Measurements from ENCODE around the gene QPCTL.

QPCTL gene

GRCh38 chr19:45663800-45664199 is 28.7 kb upstream of the QPCTL start:
- no peak for DNase-seq (ENCODE audit: low read depth)
- TF ChIP-seq, protein P1, sequence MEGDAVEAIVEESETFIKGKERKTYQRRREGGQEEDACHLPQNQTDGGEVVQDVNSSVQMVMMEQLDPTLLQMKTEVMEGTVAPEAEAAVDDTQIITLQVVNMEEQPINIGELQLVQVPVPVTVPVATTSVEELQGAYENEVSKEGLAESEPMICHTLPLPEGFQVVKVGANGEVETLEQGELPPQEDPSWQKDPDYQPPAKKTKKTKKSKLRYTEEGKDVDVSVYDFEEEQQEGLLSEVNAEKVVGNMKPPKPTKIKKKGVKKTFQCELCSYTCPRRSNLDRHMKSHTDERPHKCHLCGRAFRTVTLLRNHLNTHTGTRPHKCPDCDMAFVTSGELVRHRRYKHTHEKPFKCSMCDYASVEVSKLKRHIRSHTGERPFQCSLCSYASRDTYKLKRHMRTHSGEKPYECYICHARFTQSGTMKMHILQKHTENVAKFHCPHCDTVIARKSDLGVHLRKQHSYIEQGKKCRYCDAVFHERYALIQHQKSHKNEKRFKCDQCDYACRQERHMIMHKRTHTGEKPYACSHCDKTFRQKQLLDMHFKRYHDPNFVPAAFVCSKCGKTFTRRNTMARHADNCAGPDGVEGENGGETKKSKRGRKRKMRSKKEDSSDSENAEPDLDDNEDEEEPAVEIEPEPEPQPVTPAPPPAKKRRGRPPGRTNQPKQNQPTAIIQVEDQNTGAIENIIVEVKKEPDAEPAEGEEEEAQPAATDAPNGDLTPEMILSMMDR (IDR thresholded peaks at IDR 0.05; ENCODE audit: control insufficient read depth, extremely low read depth, insufficient read depth) = no peak

DNA sequence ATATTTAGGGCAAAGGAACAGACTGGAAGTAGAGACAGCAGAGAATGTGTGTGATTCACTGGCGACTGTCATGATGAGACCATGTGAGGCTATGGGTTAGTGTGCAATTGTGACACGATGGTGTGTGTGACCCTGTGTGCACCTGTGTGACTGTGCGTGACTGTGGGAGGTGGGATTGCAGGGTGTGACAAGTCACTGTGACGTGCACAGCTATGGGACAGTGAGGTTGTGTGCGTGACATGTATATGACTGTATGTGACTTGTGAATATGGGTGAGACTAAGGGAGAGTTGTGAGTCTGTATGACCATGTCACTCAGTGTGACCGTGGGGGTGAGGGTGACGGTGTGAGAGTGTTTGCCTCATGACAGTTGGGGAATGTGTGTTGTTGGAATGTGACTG is 27.9 kb upstream of the QPCTL start:
- no peak overlapping the region for H3K4me3 ChIP-seq (ENCODE audit: low read depth, low read length)
- DNase-seq (ENCODE audit: low read depth) = no peak
- TF ChIP-seq, protein P1 (IDR thresholded peaks at IDR 0.05; ENCODE audit: control insufficient read depth, extremely low read depth, insufficient read depth) = no peak

More at GRCh38 chr19:45663800-45664199, 28.7 kb upstream of the QPCTL start:
- no peak overlapping the region for H3K4me3 ChIP-seq (ENCODE audit: low read depth, low read length)

DNA sequence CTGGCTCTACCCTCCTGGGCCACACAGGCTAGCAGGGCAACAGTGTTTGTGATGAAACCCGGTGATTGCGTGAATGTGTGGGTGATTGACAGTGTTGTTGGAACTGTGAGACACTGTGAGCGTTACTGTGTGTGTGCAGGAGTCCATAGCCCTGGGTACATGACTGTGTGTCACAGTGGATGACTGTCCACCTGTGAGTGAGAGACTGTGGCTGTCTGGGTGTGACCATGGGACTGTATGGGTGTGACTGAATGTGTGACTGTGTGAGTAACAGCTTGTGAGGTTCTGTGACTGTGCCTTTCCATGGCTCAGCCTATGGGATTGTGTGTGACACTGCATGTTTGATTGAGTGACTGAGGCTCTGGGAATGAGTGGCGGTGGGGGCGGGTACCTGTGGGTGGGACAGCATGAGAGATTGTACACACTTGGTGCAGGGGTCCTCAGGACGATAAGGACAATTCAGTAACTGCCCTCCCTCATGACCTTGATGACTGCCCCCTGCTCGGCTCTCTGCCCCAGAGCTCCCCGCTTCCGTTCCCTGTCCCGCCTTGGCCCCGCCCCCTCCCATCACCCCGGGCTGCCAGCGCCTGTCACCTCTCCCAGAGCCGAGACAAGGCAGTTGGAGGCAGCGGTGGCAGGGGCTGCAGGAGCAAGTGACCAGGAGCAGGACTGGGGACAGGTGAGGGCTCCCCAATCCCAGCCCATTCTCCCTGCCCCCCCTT is 24.7 kb upstream of the QPCTL start, which contains the start of gene GIPR:
Gene GIPR, plus strand, starts transcription at position 602 of the 722 bp plus-strand sequence. CDS start 1,300 bp downstream, outside the sequence.
- DNase-seq (ENCODE audit: low read depth) = no peak
- peak within 1 kb of the TSS; percentile 0; the same call in 1 of the 2 replicates for H3K4me3 ChIP-seq (ENCODE audit: low read depth, low read length)

DNA sequence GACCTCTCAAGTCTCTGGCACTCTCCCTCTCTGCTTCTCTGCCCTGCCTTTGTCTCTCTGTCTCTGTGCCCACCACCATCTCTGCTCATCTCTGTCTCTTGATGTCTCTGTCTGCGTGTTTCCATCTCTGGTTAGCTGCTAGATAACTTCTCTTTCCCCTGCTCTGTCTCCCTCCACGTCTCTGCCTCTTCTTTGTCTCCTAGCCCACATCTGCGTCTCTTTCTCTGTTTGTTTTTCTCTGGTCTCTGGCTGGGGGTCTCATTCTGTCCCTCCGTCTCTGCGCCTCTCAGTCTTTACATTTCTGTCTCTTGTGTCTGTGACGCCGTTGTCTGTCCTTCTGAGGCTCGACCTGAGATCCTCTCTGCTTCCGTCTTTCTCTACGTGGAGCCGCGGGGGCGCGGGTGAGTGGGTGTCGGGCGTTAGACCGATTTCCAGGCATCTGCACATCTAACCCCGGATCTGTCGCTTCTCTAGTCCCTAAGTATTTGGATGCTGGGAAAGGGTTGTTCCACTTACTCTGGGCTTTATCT is 24.1 kb upstream of the QPCTL start:
- TF ChIP-seq, protein P1 (IDR thresholded peaks at IDR 0.05; ENCODE audit: control insufficient read depth, extremely low read depth, insufficient read depth) = no peak
- H3K4me3 ChIP-seq (ENCODE audit: low read depth, low read length) = peak overlapping the region; percentile 0; the same call in 1 of the 2 replicates
- DNase-seq (ENCODE audit: low read depth) = no peak

More for the DNA sequence above, 24.7 kb upstream of the QPCTL start, which contains the start of gene GIPR:
- TF ChIP-seq, protein P1 (IDR thresholded peaks at IDR 0.05; ENCODE audit: control insufficient read depth, extremely low read depth, insufficient read depth) = no peak

GRCh38 chr19:45670670-45671453 is 21.6 kb upstream of the QPCTL start:
- DNase-seq (ENCODE audit: low read depth) = no peak
- no peak overlapping the region for H3K4me3 ChIP-seq (ENCODE audit: low read depth, low read length)
- TF ChIP-seq, protein P1 (IDR thresholded peaks at IDR 0.05; ENCODE audit: control insufficient read depth, extremely low read depth, insufficient read depth) = no peak

DNA sequence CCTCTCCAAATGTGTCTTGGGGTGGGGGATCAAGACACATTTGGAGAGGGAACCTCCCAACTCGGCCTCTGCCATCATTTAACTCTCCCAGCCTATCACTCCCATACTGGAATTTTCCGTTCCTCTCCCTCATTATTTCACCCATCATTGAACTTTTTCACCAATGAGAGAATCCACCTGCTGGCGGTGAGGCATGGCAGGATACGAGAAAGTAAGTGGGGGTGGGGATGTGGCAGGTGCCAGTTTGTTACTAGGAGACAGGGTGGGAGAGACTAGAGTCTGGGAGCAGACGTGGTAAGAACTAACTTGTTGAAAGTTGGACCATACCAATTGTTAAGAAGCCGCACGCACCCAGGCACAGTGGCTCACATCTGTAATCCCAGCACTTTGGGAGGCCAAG is 17.5 kb upstream of the QPCTL start:
- TF ChIP-seq, protein P1 (IDR thresholded peaks at IDR 0.05; ENCODE audit: control insufficient read depth, extremely low read depth, insufficient read depth) = no peak
- no peak for DNase-seq (ENCODE audit: low read depth)
- H3K4me3 ChIP-seq (ENCODE audit: low read depth, low read length) = no peak overlapping the region
